ENCODE measurements around the gene ENOX1.

- TF ChIP-seq POLR2AphosphoS5 (IDR thresholded peaks at IDR 0.05; ENCODE audit: low read depth, low read length), result no peak
- TF ChIP-seq, protein P1, sequence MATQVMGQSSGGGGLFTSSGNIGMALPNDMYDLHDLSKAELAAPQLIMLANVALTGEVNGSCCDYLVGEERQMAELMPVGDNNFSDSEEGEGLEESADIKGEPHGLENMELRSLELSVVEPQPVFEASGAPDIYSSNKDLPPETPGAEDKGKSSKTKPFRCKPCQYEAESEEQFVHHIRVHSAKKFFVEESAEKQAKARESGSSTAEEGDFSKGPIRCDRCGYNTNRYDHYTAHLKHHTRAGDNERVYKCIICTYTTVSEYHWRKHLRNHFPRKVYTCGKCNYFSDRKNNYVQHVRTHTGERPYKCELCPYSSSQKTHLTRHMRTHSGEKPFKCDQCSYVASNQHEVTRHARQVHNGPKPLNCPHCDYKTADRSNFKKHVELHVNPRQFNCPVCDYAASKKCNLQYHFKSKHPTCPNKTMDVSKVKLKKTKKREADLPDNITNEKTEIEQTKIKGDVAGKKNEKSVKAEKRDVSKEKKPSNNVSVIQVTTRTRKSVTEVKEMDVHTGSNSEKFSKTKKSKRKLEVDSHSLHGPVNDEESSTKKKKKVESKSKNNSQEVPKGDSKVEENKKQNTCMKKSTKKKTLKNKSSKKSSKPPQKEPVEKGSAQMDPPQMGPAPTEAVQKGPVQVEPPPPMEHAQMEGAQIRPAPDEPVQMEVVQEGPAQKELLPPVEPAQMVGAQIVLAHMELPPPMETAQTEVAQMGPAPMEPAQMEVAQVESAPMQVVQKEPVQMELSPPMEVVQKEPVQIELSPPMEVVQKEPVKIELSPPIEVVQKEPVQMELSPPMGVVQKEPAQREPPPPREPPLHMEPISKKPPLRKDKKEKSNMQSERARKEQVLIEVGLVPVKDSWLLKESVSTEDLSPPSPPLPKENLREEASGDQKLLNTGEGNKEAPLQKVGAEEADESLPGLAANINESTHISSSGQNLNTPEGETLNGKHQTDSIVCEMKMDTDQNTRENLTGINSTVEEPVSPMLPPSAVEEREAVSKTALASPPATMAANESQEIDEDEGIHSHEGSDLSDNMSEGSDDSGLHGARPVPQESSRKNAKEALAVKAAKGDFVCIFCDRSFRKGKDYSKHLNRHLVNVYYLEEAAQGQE (IDR thresholded peaks at IDR 0.05; ENCODE audit: insufficient read depth in 1 of 2, low read depth in 2 of 2, low read length in 2 of 2), result no peak
These were observed 219.2 kb downstream of the ENOX1 start for GRCh38 chr13:43567608-43568007.

Data from PFSK-1 (cell line).